Measurements from ENCODE around the gene POC1A. TPM values are rescaled to one million over a fixed set of nuclear protein-coding genes. Genes with fewer than 3 reads are reported as not detected.

The POC1A gene
- total and polyA plus RNA-seq, 2 of the 8 experiments (the other 6 are each of a cell fraction or from before 2014, with no cell fraction given), result 35.7 to 39.2 TPM

- TF ChIP-seq PHF8 (conservative IDR thresholded peaks at IDR 0.05; ENCODE audit: low read depth, low read length), result no peak
- TF ChIP-seq SP2 (IDR thresholded peaks at IDR 0.05; ENCODE audit: low read length), result no peak
- no peak for TF ChIP-seq RAD21 (IDR thresholded peaks at IDR 0.05 in 1 of 2, conservative IDR thresholded peaks at IDR 0.05 in 1 of 2; ENCODE audit: low read depth in 2 of 2, low read length in 2 of 2)
- no peak for TF ChIP-seq JUND (IDR thresholded peaks at IDR 0.05; ENCODE audit: low read length)
- no peak for TF ChIP-seq KDM1A (IDR thresholded peaks at IDR 0.05; ENCODE audit: borderline replicate concordance, low read length)
- no peak for TF ChIP-seq SIN3A (conservative IDR thresholded peaks at IDR 0.05 in 1 of 2, IDR thresholded peaks at IDR 0.05 in 1 of 2; ENCODE audit: low read depth in 1 of 2, low read length in 2 of 2)
Measured at GRCh38 chr3:52200981-52201679, 46.9 kb upstream of the POC1A start (continued).

All from H1 (cell line).